Stimulated activated effector memory CD8-positive, alpha-beta T cell treated with anti-CD3 and anti-CD28 coated beads, Interleukin-12 subunit alpha, Interleukin-12 subunit beta, amount 100 ng/mL, for 72 hours (primary cell): ENCODE measurements around the gene DHRS12.

Experiments used
- ATAC-seq: fragments of 150-1000 bp; cut with Tn5 transposase; 2 replicates; pipeline ENCODE4 v1.10.0; 2021
- DNase-seq, 2 donors: peaks; one replicate each; pipeline ENCODE4 v3.0.0; 2021 to 2022; ENCODE audit warnings: low spot score in 2 of 2
- H3K27ac Mint-ChIP-seq: one replicate; pipeline ENCODE4 v1.8.0; 2022; ENCODE audit warnings: mild to moderate bottlenecking, mixed read lengths
- H3K36me3 Mint-ChIP-seq: one replicate; pipeline ENCODE4 v1.8.0; 2022; ENCODE audit warnings: mild to moderate bottlenecking, mixed read lengths
- H3K4me1 Mint-ChIP-seq: one replicate; pipeline ENCODE4 v1.8.0; 2022; ENCODE audit warnings: mixed read lengths
- H3K4me3 Mint-ChIP-seq: one replicate; pipeline ENCODE4 v1.8.0; 2022; ENCODE audit warnings: mild to moderate bottlenecking, mixed read lengths
- H3K9me3 Mint-ChIP-seq: one replicate; pipeline ENCODE4 v1.8.0; 2022; ENCODE audit warnings: mixed read lengths

Gene DHRS12

DNA sequence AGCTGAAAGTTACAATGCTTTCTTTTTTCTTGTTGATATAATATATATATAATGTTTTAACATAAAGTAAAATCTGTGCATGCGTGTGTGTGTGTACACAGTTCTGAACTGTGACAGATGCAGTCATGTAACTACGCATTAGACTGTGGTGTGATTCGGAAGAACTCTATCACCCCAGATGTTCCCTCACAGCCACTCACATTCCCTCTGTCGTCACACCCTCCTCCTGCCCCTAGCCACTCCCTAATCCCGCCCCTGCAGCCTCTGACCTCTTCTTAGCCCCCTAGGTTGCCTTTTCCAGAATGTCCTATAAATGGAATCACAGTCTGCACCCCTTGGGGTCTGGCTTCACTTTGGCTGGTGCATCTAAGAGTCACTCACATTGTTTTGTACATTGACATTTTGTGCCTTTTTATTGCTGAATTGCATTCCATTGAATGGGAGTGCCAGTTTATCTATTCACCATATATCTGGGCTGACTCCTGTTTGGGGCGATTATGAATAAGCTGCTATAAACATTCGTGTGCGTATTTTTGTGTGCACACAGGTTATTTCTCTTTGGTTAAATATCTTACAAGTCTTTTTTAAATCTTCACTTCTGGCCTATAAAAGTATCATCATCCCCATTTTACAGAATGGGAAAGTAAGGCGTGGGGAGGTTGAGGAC is 20.4 kb downstream of the DHRS12 start:
- Mint-ChIP-seq H3K27ac (peak overlapping the region; percentile 13), H3K4me3 (no peak overlapping the region), H3K9me3 (no peaks in the 10 kb centered on the region), H3K4me1 (peaks cover 17% of the 10 kb centered on the region), H3K36me3 (peaks cover 4% of the 10 kb centered on the region)
- ATAC-seq (no peak), DNase-seq (no peak)

DNA sequence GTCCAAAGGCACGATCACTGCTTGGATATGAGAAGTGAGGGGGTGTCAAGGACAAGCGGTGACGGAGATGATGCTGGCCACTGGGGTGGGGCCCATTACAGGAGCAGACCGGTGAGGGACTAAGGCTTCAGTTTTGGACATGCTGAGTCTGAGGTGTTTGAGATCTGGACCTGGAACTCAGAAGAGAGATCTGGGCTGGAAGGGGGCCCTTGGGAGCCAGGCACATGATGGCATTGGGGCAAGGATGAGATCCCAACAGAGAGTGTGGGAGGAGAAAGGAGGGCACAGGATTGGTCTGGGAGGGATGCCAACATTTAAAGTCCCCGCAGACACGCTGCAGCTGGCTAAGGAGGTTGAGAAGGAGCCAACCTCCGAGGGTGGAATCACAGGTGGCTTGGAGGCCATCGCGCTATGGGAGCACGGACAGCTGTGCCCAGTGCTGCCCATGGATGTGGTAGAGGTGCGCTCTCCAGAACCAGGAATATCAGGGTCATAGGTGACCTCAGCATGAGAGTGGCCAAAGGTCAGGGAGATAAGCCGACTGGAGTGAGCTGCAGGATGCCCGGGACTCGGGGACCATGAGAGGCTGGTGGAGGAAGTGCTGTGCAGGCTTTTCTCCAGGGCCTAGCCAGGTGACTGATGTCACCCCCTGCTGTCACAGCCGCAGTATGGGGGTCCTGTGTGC is 21.8 kb downstream of the DHRS12 start:
- DNase-seq (no peak), ATAC-seq (no peak)
- H3K9me3 Mint-ChIP-seq, result no peaks in the 10 kb centered on the region
- peaks cover 17% of the 10 kb centered on the region for H3K4me1 Mint-ChIP-seq
- peaks cover 4% of the 10 kb centered on the region for H3K36me3 Mint-ChIP-seq
- peak overlapping the region; percentile 74 for H3K27ac Mint-ChIP-seq
- no peak overlapping the region for H3K4me3 Mint-ChIP-seq

DNA sequence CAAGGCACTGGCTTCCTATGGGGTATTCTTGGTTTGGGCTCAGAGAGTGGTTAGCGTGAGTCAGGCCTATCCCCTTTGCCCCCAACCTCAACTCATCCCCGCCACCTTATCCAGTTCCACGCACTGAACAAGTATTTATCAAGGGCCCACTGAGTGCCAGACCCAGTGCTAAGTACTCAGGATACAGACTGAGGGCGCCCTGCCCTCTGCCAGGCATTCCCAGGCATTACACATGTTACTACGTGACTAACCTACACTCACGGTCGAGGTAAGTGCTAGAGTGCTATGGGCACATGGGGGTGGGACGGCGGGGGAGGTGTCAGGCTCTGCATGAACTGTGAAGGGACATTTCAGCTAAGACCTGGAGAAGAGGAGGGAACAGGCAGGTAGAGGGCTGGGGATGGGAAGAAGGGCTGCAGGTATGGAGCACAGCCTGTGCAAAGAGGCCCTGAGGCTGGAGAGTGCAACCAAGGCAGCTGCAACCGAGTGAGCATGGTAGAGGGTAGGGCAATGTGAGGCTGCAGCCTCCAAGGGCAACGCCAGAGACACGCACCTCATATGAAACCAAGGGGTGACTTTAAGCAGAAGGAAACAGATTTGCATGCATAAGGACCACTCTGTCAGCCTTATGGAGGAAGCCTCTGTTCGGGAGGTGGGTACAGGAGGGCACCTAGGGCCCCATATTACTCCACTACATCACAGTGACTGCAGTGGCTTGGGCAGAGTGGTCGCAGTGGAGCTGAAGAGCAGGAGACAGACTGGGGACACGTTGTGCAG is 22.5 kb downstream of the DHRS12 start:
- DNase-seq (no peak), ATAC-seq (peak; percentile 78)
- H3K27ac Mint-ChIP-seq, result peak overlapping the region; percentile 74
- peaks cover 17% of the 10 kb centered on the region for H3K4me1 Mint-ChIP-seq
- H3K9me3 Mint-ChIP-seq, result no peaks in the 10 kb centered on the region
- no peak overlapping the region for H3K4me3 Mint-ChIP-seq
- peaks cover 4% of the 10 kb centered on the region for H3K36me3 Mint-ChIP-seq

DNA sequence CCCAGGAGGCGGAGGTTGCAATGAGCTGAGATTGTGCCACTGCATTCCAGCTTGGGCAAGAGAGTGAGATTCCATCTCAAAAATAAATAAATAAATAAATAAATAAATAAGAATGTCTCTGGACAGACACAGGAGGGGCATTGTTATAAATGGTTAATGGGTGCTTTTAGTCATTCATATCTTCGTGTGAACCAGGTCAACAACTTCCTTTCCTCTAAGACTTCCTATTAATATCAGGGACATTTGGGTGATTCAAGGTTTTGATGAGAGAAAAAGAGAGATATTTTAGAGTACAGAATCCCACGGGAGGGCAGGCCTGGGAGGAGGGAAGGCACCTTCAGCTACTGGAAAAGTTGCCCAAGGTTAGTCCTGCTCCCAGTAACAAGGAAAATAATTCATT is 23.9 kb downstream of the DHRS12 start:
- no peak overlapping the region for H3K4me3 Mint-ChIP-seq
- no peak overlapping the region for H3K27ac Mint-ChIP-seq
- H3K36me3 Mint-ChIP-seq, result peaks cover 4% of the 10 kb centered on the region
- H3K9me3 Mint-ChIP-seq, result no peaks in the 10 kb centered on the region
- H3K4me1 Mint-ChIP-seq, result peaks cover 17% of the 10 kb centered on the region
- no peak for ATAC-seq
- no peak for DNase-seq

DNA sequence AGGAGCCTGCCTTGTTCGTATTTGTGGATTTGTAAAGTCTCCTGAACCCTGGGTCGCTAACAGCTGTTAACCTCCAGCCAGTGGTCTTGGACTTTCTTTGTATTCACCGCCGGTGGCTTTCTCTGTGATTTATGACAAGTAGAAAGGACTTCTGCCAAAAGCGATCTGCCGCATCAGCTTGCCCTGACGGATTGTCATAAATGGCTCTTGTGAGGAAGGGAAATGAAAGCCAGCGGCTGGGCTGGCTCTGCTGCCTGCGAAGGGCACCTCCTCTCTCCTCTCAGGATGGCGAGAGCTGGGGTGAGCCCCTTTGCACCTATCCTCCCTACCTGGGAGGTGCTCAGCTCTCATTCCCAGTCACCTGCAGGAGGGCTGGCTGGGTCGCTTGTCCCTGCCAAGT is 25.6 kb downstream of the DHRS12 start:
- ATAC-seq (no peak), DNase-seq (no peak)
- H3K9me3 Mint-ChIP-seq, result no peaks in the 10 kb centered on the region
- no peak overlapping the region for H3K4me3 Mint-ChIP-seq
- no peaks in the 10 kb centered on the region for H3K36me3 Mint-ChIP-seq
- H3K27ac Mint-ChIP-seq, result no peak overlapping the region
- H3K4me1 Mint-ChIP-seq, result peaks cover 17% of the 10 kb centered on the region

DNA sequence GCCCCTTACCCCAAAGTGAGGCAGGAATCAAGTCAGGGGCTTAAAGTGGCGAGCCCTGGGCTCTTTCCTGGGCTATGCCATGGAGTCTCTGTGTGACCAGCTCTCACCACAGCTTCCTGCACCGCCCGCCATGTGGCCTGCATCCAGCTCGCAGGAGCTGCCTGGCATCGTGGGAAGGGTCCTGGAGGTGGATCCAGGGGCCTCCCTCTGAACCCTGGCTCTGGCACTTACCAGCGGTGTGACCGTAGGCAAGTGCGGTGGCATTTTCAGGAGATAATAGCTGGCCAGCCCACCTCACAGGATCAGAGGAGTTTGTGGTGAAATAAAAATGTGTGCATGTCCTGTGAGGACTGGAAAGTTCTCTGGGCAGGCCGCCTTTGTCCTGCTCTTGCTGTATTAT is 26.0 kb downstream of the DHRS12 start:
- DNase-seq, result no peak
- Mint-ChIP-seq H3K4me1 (peaks cover 17% of the 10 kb centered on the region), H3K27ac (no peak overlapping the region)

DNA sequence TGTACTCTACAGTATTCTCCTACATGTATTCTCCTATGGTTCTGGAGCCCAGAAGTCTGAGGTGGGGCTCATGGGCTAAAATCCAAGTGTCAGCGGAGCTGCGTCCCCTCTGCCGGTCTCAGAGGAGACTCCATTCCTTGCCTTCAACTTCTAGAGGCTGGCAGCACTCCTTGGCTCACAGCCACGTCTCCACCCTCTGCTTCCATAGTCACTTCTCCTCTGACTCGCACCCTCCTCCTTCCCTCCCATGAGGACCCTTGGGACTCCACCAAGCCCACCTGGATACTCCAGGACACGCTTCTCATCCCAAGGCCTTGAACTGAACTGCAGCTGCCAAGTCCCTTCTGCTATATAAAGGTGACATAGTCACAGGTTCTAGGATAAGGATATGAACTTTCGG is 27.8 kb downstream of the DHRS12 start:
- Mint-ChIP-seq H3K4me3 (no peak overlapping the region), H3K36me3 (peaks cover 7% of the 10 kb centered on the region), H3K27ac (no peak overlapping the region), H3K4me1 (peaks cover 5% of the 10 kb centered on the region), H3K9me3 (no peaks in the 10 kb centered on the region)
- DNase-seq (no peak), ATAC-seq (no peak)

More for the DNA sequence above, 26.0 kb downstream of the DHRS12 start:
- Mint-ChIP-seq H3K4me3 (no peak overlapping the region), H3K9me3 (no peaks in the 10 kb centered on the region), H3K36me3 (peaks cover 1% of the 10 kb centered on the region)
- ATAC-seq, result no peak

DNA sequence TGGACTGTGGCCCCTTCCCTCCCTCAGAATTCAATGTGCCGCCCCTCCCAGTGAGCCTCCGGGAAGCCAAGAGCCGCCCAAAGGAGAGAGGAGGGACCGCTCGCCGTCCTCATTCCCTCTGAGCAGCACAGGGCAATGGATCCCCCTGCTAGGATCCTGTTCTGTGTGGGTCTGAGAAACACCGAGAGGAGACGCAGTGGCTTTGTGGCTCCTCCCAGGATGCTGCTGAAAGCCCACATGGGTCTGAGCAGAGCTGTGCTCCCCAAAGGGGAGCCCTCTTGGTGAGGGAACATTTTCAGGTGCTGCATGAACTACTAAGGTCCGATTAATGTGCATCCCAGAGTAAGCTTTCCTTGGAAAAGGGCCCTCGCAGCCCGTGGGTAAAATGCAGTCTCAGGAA is 30.4 kb downstream of the DHRS12 start:
- H3K4me3 Mint-ChIP-seq, result no peak overlapping the region
- no peaks in the 10 kb centered on the region for H3K4me1 Mint-ChIP-seq
- H3K27ac Mint-ChIP-seq, result no peak overlapping the region
- no peak for DNase-seq
- H3K9me3 Mint-ChIP-seq, result no peaks in the 10 kb centered on the region
- no peak for ATAC-seq
- H3K36me3 Mint-ChIP-seq, result peaks cover 7% of the 10 kb centered on the region

DNA sequence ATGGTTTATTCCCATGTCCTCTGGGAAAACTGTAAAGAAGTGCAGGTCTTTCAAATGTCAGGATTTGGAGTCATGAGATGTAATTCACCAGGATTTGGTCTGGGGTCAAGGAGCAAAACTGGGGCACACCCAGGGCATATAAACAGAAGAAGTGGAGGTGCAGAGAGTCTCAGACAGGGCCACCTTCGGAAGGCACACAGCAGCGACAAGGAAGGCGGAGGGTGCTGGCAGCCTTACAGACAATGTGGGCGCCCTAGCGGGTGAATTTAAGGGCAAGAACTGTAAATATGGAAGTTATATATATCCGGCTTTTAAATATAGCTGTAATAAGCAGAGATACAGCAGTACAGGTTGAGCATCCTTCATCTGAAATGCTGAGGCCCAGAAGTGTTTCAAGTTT is 31.2 kb downstream of the DHRS12 start:
- H3K27ac Mint-ChIP-seq, result no peak overlapping the region
- H3K9me3 Mint-ChIP-seq, result no peaks in the 10 kb centered on the region
- H3K4me3 Mint-ChIP-seq, result no peak overlapping the region

DNA sequence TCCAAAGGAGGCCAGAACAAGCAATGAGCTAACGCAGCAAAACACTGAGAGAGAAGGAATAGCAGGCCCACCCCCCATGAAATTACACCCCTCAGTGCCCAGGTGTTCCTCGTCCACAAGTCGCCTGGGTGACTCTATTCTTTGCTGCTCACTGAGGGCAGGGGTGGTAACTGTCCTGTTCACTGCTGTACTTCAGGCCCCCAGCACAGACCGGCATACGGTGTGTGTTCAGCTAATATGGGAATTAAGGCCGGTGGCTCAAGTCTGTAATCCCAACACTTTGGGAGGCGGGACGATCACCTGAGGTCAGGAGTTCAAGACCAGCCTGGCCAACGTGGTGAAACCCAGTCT is 31.9 kb downstream of the DHRS12 start:
- Mint-ChIP-seq H3K4me1 (no peaks in the 10 kb centered on the region), H3K4me3 (no peak overlapping the region), H3K36me3 (peaks cover 14% of the 10 kb centered on the region), H3K9me3 (no peaks in the 10 kb centered on the region), H3K27ac (peak overlapping the region; percentile 60)
- ATAC-seq (no peak), DNase-seq (no peak)

More for the DNA sequence above, 31.2 kb downstream of the DHRS12 start:
- ATAC-seq, result no peak
- Mint-ChIP-seq H3K4me1 (no peaks in the 10 kb centered on the region), H3K36me3 (peaks cover 14% of the 10 kb centered on the region)
- DNase-seq, result no peak

DNA sequence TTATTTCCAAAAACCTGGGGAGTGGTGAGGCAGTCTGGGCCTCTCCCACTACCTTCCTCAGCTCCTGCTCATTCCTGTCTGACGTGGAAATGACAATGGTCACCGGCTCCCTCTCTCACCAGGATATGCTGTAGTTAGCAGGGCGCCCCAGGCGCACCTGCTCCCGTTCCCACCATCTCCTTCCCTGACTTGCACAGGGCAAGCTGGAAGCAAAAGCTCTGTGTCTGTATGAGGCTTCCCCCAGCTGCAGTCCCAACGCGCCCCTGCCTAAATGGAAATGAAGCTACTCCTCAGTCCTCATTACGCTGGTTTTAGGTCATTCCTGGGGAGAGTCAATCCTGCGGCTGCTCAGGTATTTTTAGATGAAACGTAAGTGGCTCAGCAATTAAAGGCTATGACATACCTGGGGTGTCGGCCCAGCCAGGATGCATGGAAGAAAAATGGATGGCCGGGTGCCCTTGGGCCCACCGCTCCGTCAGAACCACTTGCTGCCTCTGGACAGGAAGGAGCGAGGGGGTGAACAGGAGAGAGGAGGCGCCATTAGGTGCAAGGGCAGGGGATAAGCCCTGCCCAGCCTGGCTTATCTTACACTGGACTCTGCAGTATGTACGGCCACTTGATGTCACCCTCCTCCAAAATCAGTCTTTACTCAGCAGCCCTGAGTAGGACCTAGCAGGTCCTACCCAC is 32.4 kb downstream of the DHRS12 start:
- peaks cover 17% of the 10 kb centered on the region for H3K36me3 Mint-ChIP-seq
- peak overlapping the region; percentile 60 for H3K27ac Mint-ChIP-seq
- no peak for ATAC-seq
- no peaks in the 10 kb centered on the region for H3K9me3 Mint-ChIP-seq
- DNase-seq, result no peak
- no peak overlapping the region for H3K4me3 Mint-ChIP-seq
- no peaks in the 10 kb centered on the region for H3K4me1 Mint-ChIP-seq

DNA sequence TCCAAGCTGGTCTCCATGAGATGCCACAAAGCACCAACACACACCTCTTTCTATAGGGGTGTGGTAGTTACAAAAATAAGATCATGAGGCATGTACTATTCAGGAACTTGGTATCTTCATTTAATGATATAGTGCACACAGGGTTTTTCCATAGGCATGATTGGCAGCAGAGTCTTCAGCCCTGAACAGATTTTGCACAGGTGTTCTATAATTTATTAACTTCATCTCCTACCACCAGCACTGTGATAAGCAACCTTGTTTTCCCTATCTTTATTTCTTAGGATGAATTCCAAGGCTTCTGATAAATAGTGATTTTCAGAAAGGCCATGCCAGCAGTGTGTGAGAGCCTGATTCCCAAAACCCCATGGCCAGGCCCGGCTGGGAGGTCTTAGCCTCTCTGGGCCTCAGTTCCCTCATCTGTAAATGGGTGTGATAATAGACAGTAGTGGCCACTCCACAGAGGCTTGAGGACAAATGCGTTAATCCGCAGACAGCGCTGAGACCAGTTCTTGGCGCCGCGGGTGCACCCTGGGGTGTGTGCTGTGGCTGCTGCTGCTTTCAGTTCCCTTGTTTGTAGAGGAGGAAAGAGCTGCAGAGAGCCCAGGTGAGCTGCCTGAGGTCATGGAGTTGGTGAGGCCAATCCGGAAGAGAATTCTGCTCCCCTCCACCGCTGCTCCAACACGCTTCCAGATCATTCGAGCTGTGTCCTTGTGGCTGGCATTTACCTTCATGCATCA is 33.1 kb downstream of the DHRS12 start:
- peaks cover 19% of the 10 kb centered on the region for H3K36me3 Mint-ChIP-seq
- no peak overlapping the region for H3K4me3 Mint-ChIP-seq
- H3K27ac Mint-ChIP-seq, result peak overlapping the region; percentile 61
- DNase-seq, result no peak
- H3K4me1 Mint-ChIP-seq, result no peaks in the 10 kb centered on the region
- no peak for ATAC-seq
- H3K9me3 Mint-ChIP-seq, result no peaks in the 10 kb centered on the region

DNA sequence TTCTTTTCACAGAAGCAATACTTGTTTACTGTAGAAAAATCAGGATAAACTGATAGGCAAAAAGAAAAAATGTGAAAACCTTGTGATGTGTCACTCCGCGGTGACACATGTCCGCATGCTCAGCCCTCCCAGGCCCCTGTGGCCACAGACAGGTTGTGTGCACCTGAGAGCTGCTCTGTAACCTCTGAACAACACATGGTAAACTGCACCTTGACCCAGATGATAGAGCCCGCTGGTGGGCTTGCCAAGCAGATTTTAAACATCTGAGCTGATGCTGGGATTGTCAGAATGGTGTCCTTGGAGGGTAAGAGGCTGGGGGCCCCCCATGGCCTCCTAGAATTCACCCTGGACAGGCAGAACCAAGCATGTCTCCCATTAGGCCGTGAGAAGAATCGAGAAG is 33.8 kb downstream of the DHRS12 start:
- Mint-ChIP-seq H3K9me3 (no peaks in the 10 kb centered on the region), H3K27ac (peak overlapping the region; percentile 61), H3K4me3 (no peak overlapping the region), H3K4me1 (peaks cover 5% of the 10 kb centered on the region), H3K36me3 (peaks cover 19% of the 10 kb centered on the region)
- ATAC-seq, result no peak
- no peak for DNase-seq

DNA sequence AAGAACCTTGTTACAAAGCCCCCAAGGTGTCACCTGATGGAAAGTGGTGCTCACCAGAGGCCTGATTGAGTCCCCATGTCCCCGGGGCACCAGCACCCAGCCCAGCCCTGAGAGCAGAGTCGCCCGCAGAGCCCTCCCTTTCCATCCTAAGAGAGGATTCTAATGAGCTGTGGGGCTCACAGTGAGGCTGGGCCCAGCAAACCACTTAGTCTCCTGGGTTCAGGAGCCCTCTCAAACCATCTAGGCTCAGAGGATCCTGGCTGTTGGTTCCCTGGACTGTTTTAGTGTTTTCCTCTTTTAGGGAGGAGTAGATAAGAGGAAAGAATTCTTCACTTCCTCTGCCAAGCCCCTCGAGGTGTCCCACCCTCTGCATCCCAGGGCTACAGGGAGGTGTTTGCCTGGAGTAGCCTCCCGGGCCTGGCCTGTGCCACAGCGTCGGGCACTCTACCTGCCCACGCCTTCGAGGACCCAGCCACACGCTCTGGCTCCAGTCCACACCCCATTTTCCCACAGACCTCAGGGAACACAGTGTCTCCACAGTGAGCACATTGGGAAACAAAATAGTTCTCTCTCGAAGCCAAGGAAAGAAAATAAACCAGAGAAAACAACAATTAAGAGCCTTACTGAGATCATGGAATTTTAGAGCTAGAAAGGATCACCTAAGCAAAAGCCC is 34.4 kb downstream of the DHRS12 start:
- no peaks in the 10 kb centered on the region for H3K9me3 Mint-ChIP-seq
- H3K36me3 Mint-ChIP-seq, result peaks cover 19% of the 10 kb centered on the region
- H3K4me1 Mint-ChIP-seq, result peaks cover 11% of the 10 kb centered on the region
- no peak overlapping the region for H3K4me3 Mint-ChIP-seq
- DNase-seq (no peak), ATAC-seq (no peak)
- peak overlapping the region; percentile 61 for H3K27ac Mint-ChIP-seq
